HPDE6-E6E7 (cell line): ENCODE results near the gene CPNE2.

Experiments
- DNase-seq: peaks from one replicate; pipeline ENCODE4 v3.0.0; 2011; ENCODE audit warnings: missing footprints; ENCODE audit errors: extremely low spot score

CPNE2 gene

DNA sequence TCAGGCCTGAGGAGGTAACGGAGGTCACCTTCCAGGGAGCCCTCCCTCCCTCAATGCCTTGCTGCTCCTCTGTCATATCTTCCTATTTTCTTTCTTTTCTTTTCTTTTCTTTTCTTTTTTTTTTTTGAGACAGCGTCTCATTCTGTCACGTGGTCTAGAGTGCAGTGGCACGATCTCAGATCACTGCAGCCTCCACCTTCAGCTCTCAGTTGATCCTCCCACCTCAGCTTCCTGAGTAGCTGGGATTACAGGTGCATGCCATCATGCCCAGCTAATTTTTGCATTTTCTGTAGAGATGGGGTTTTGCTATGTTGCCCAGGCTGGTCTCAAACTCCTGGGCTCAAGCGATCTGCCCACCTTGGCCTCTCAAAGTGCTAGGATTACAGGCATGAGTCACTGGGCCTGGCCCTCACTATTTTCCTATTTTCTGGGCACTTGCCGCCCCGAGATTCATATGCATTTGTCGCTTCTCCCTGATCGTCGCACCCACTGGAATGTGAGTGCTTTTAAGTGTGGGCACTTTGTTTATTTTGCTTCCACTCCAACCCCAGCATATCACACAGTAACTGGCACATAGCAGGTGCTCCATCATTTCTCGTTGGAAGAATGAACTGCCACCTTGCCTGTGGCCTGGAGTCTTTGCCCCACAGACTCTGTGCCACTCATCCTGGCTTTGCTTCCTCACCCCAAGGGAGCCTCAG is 31.7 kb downstream of the CPNE2 start:
- DNase-seq: no peak

DNA sequence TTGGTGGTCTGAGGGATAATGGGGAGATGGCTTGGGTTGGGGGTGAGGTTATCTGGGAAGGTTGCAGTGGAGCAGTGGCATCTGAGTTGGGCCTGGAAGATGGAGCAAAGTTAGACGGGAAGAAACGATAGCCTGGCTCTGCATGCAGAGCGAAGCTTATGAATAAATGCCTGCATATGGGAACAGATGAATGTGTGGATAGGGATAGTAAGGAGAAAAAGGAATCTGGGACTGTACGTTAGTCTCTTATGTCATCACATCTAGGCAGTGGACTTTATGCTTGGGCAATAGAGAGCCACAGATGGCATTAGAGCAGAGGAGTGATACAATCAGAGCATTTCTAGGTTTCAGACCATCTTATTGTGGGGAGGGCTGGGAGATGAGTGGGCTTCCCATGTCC is 33.0 kb downstream of the CPNE2 start:
- no peak for DNase-seq

GRCh38 chr16:57125969-57126368 is 33.6 kb downstream of the CPNE2 start:
- no peak for DNase-seq

- no peak for DNase-seq
Measured at GRCh38 chr16:57126411-57126810, 34.0 kb downstream of the CPNE2 start.

GRCh38 chr16:57127037-57127763 is 34.8 kb downstream of the CPNE2 start:
- DNase-seq: no peak

DNA sequence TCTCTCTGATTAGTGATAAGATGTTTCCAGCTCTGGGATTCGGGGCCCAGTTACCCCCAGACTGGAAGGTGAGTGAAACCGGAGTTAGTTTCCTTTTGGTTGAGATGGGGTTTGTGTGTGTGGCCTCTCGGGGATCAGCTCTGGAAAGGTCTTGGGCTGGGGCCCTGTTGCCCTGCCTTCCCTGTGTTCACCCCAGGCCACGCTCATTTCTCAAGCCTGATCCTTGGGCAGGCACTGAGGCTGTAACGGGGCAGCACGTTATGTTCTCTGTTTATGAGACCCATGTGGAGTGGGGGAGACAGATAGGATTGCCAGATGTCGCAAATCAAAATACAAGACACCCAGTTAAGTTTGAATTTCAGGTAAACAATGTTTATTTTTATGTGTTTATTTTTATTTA is 35.5 kb downstream of the CPNE2 start:
- no peak for DNase-seq

DNA sequence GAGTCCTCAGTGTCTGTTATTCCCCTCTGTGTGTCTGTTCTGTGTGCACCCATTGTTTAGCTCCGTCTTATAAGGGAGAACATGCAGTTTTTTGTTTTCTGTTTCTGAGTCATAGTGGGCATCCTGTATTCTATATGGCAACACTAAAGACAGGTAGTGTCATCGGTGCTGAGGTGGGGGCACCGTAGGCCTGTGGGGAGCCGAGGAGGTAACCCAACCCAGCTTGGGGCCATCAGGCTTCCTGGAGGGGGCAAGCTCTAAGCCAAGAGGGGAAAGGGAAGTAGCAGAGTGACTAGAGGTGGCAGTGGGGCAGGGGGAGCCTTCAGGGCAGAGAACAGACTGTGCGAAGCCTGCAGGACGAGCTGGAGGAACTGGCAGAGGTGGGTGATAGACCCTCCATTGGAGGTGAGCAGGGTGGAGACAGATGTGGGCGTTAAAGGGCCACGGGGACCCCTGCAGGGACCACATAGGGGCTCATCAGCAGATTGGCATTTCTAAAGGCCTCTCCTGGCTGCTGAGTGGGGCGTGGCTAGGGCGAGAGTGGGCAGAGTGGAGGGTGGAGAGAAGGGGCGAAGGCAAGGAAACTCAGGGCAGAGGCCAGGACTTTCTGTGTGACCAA is 36.5 kb downstream of the CPNE2 start:
- no peak for DNase-seq

DNA sequence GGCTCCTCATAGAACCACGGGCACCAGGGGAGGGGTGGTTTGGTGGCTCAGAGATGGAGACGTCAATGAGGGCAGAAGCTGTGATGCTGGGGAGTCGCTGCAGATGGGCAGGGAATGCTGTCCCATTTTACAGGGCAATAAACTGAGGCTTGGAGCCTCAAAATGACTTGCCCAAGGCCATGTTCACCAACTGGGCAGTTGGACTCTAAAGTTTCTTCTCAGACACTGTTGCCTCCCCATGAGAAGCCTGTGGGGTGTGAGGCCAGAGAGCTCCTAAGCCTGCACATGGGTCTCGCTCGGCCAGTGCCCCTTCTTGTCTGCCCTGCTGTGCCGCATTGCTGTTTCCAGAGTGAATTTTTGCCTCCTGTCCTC is 38.6 kb downstream of the CPNE2 start:
- no peak for DNase-seq

- no peak for DNase-seq
Measured at GRCh38 chr16:57131351-57131970, 39.1 kb downstream of the CPNE2 start.

DNA sequence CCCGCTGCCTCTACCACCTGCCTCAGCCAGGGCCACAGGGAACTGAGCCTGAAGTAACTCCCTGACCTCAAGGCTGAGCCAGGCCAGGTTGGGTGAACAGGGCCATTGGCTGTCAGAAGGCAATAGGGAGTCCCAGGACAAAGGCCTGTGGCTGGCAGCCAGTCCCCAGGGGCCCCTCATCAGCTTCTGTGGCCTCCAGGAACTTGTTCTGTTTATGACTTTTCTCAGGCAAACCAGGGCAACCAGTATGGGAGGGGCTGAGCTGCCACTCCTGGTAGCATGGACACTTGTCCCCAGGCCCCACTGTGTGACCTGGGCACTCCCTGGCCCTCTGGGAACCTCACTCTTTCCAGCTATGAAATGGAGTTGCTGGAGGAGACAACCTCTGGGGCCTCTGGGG is 40.1 kb downstream of the CPNE2 start:
- no peak for DNase-seq

DNA sequence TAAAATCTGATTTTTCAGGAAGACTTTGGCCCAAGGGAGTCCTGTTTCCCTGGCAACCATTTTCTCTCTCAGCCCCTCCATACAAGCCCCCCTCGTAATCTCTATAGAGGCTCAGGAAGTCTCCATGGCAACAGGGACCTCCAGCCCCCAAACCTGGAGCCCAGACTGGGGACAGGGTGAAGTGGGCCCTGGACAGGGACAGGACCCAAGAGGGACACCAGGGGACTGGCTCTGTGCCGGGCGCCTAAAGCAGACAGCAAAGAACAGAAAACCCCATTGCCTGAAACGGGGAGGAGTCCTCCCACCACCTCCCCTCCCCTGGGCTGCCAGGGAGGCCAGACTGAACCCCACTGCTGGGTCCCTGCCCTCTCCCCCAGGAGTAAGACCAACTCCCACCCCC is 40.6 kb downstream of the CPNE2 start:
- DNase-seq: no peak

DNA sequence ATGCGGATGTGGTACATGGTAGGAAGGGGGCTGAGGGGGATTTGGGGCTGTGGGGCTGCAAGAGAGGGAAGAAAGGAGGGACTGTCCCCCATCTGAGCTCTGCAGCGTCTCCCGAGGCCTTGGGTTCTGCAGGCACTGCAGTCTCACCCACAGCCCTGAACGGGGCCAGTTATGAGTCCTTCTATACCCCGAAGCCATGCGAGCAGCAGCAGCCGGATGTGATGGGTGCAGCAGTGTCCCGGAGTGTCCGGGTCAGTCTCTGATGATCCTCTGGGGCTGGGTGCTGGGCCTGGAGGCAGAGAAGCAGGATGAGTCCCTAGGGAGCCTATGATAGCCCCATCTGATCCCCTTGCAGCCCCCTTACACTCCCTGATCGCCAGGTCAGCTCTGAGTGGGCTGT is 41.5 kb downstream of the CPNE2 start:
- DNase-seq: no peak

GRCh38 chr16:57134982-57135381 is 42.6 kb downstream of the CPNE2 start:
- DNase-seq: no peak

GRCh38 chr16:57137043-57137442 is 44.7 kb downstream of the CPNE2 start:
- no peak for DNase-seq

DNA sequence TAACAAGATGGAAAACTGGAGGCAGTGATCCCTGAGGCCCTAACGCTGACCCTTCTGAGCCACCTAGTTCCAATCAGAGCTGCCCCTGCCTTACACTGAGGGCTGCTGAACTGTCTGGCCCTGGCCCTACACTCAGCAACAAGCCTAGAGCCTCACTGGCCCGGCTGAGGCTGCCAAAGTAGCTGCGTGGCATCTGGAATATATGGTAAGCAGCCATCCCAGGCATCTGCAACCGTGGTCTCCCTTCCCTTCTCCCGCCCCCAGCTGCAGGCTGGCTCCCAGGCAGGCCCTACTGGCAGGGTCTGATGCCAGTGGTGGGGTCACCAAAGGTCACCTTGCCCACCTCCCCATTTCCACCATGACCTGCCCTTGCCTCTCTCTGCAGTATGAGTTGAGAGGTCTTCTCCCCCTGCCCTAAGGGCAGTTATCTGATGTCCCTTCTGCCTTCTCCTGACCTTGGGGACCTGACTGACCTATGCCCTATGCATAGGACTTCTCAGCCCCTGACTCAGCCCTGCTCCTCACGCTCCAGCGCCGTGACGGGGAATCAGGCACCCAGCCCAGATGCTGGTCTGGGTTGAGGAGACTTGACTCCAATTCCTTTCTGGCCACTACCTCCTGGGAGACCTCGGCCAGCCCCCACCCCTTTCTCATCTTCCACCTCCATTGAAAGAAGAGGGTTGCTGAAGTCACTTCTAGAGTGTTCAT is 45.3 kb downstream of the CPNE2 start:
- DNase-seq: no peak

DNA sequence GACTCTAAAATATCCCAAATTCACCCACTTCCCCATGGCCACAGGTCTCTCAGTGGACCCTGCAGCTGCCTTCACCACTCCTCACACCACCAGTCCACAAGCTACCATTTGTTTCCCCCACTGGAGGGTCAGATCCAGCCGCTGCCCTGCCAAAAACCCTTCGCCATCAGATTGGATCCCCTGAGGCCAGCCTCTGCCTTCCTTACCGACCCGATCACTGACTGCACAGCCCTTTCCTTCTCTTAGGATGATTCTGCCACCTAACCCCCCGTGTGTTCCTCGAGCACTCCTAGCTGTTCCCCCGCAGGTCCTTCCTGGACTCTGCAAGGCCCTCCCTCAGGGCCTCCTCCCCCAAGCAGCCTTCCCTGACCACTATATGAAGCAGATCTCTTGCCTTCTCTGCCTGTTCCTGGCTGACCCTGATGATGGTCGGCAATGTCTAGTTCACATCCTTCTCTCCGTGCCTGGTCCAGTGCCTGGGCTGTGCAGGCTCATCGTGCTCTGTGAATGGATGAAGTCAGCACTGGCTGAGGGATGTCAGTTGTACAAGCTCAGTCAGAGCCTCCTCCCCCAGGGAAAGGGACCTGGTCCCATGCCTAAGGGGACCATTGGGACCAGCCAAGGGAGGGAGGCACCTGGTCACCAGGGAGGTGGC is 46.0 kb downstream of the CPNE2 start:
- DNase-seq: no peak

DNA sequence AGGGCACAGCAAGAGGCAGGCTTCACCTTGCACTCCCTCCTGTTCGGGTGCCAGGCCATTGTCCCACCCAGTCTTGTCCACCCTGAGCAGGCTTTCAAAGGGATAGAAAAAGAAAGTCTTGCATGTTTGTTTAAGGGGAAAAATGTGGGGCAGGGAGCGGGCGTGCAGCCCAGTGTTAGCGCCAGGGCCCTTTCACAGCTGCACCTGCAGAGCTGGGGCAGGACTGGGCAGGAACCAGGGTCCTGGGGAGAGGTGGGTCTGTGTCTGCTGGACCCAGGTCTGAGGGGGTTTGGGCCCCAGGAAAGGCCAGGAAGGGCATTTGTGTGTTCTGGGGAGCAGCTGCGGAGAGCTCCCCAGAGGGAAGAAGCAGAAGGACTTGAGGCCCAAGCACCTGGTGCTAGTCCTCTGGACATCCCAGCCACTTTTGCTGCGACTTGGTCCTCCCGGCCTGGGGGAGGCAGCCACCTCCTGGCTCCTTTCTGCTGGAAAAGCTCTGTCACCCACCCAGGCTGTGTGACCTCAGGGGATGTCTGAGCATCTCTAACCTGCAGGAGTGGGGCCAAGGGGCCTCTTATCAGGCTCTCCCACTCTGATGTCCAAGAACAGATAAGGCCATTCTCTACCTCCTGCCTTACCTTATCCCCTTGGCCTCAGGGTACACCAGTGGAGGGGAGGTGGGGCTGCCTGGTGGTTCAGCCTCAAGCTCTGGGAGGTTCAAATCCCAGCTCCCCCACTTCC is 48.7 kb downstream of the CPNE2 start:
- DNase-seq: no peak

GRCh38 chr16:57141822-57142631 is 49.6 kb downstream of the CPNE2 start:
- DNase-seq: no peak

GRCh38 chr16:57143149-57143921 is 51.0 kb downstream of the CPNE2 start:
- no peak for DNase-seq
